Activated naive CD8-positive, alpha-beta T cell treated with anti-CD3 and anti-CD28 coated beads for 36 hours (primary cell): ENCODE measurements around the gene ZFP90. TPM values are rescaled to one million over a fixed set of nuclear protein-coding genes. Genes with fewer than 3 reads are reported as not detected.
"Not testable (repeated sequence)": the region's sequence is repeated elsewhere in the genome, so short reads cannot be mapped to it uniquely, and the experiment has no call there.

ENCODE experiments used
- DNase-seq: peaks from one replicate; pipeline ENCODE4 v3.0.0; 2021
- H3K27ac Mint-ChIP-seq: one replicate; pipeline ENCODE4 v1.8.0; 2022; ENCODE audit warnings: mild to moderate bottlenecking, moderate library complexity, mixed read lengths
- H3K27me3 Mint-ChIP-seq: one replicate; pipeline ENCODE4 v1.8.0; 2022; ENCODE audit warnings: mild to moderate bottlenecking, mixed read lengths
- H3K36me3 Mint-ChIP-seq: one replicate; pipeline ENCODE4 v1.8.0; 2021; ENCODE audit warnings: mild to moderate bottlenecking, mixed read lengths
- H3K4me1 Mint-ChIP-seq: one replicate; pipeline ENCODE4 v1.8.0; 2021; ENCODE audit warnings: mixed read lengths
- H3K4me3 Mint-ChIP-seq: one replicate; pipeline ENCODE4 v1.8.0; 2022; ENCODE audit warnings: mild to moderate bottlenecking, moderate library complexity, mixed read lengths
- H3K9me3 Mint-ChIP-seq: one replicate; pipeline ENCODE4 v1.8.0; 2022; ENCODE audit warnings: mixed read lengths
- total RNA-seq, 2 experiments: library from RNA; stranded (reverse); gene quantifications; one replicate each; pipeline ENCODE4 v1.2.3, GENCODE V29; 2021

The ZFP90 gene
- 10 to 100 TPM; 21.8 to 24.8 TPM for total RNA-seq

- peak; percentile 91 for DNase-seq
- H3K4me1 Mint-ChIP-seq: peaks cover 15% of the 10 kb centered on the region
- H3K27me3 Mint-ChIP-seq: no peaks in the 10 kb centered on the region
- H3K36me3 Mint-ChIP-seq: peaks cover 47% of the 10 kb centered on the region
- H3K9me3 Mint-ChIP-seq: no peaks in the 10 kb centered on the region
- H3K4me3 Mint-ChIP-seq: peak within 1 kb of the TSS; percentile 87
- peak within 1 kb of the TSS; percentile 100 for H3K27ac Mint-ChIP-seq
Observed at GRCh38 chr16:68538880-68539701, at the start of gene ZFP90. ZFP90 (plus strand) TSS chr16:68539291; CDS start chr16:68539793, 502 bp downstream.

- no peak for DNase-seq
- H3K27ac Mint-ChIP-seq: no peak overlapping the region
- H3K9me3 Mint-ChIP-seq: peaks cover 2% of the 10 kb centered on the region
- H3K36me3 Mint-ChIP-seq: no peaks in the 10 kb centered on the region
- H3K27me3 Mint-ChIP-seq: no peaks in the 10 kb centered on the region
- H3K4me3 Mint-ChIP-seq: no peak overlapping the region
- peaks cover 3% of the 10 kb centered on the region for H3K4me1 Mint-ChIP-seq
Observed at GRCh38 chr16:68490358-68490757, 48.7 kb upstream of the ZFP90 start.

- no peaks in the 10 kb centered on the region for H3K36me3 Mint-ChIP-seq
- no peak overlapping the region for H3K4me3 Mint-ChIP-seq
- no peak overlapping the region for H3K27ac Mint-ChIP-seq
- DNase-seq: no peak
- no peaks in the 10 kb centered on the region for H3K27me3 Mint-ChIP-seq
- H3K4me1 Mint-ChIP-seq: peaks cover 3% of the 10 kb centered on the region
- peaks cover 2% of the 10 kb centered on the region for H3K9me3 Mint-ChIP-seq
Observed at GRCh38 chr16:68490829-68491575, 48.1 kb upstream of the ZFP90 start.

GRCh38 chr16:68491576-68491950 is 47.5 kb upstream of the ZFP90 start:
- no peak for DNase-seq
- no peak overlapping the region for H3K4me3 Mint-ChIP-seq

GRCh38 chr16:68492151-68492542 is 46.9 kb upstream of the ZFP90 start:
- H3K4me3 Mint-ChIP-seq: no peak overlapping the region
- peaks cover 2% of the 10 kb centered on the region for H3K9me3 Mint-ChIP-seq
- H3K27me3 Mint-ChIP-seq: no peaks in the 10 kb centered on the region
- H3K4me1 Mint-ChIP-seq: no peaks in the 10 kb centered on the region
- H3K36me3 Mint-ChIP-seq: no peaks in the 10 kb centered on the region
- no peak for DNase-seq
- no peak overlapping the region for H3K27ac Mint-ChIP-seq

More at GRCh38 chr16:68491576-68491950, 47.5 kb upstream of the ZFP90 start:
- Mint-ChIP-seq H3K27me3 (no peaks in the 10 kb centered on the region), H3K4me1 (peaks cover 3% of the 10 kb centered on the region), H3K36me3 (no peaks in the 10 kb centered on the region), H3K9me3 (peaks cover 2% of the 10 kb centered on the region), H3K27ac (no peak overlapping the region)

- Mint-ChIP-seq H3K27me3 (no peaks in the 10 kb centered on the region), H3K27ac (no peak overlapping the region), H3K4me1 (no peaks in the 10 kb centered on the region), H3K9me3 (peaks cover 2% of the 10 kb centered on the region), H3K4me3 (no peak overlapping the region), H3K36me3 (no peaks in the 10 kb centered on the region)
- DNase-seq: no peak
Observed at GRCh38 chr16:68492543-68493411, 46.3 kb upstream of the ZFP90 start.

- H3K36me3 Mint-ChIP-seq: no peaks in the 10 kb centered on the region
- no peak overlapping the region for H3K4me3 Mint-ChIP-seq
- peaks cover 2% of the 10 kb centered on the region for H3K9me3 Mint-ChIP-seq
- DNase-seq: no peak
- H3K27ac Mint-ChIP-seq: no peak overlapping the region
- H3K4me1 Mint-ChIP-seq: no peaks in the 10 kb centered on the region
- H3K27me3 Mint-ChIP-seq: no peaks in the 10 kb centered on the region
Observed at GRCh38 chr16:68493412-68494070, 45.5 kb upstream of the ZFP90 start.

GRCh38 chr16:68494261-68494660 is 44.8 kb upstream of the ZFP90 start:
- not testable (repeated sequence) for DNase-seq, H3K4me1 Mint-ChIP-seq, H3K27ac Mint-ChIP-seq, H3K36me3 Mint-ChIP-seq, H3K27me3 Mint-ChIP-seq, H3K9me3 Mint-ChIP-seq, H3K4me3 Mint-ChIP-seq

GRCh38 chr16:68496689-68497088 is 42.4 kb upstream of the ZFP90 start:
- Mint-ChIP-seq H3K36me3 (no peaks in the 10 kb centered on the region), H3K4me3 (no peak overlapping the region), H3K27ac (no peak overlapping the region), H3K27me3 (no peaks in the 10 kb centered on the region), H3K4me1 (no peaks in the 10 kb centered on the region), H3K9me3 (peaks cover 2% of the 10 kb centered on the region)
- DNase-seq: no peak

- Mint-ChIP-seq H3K4me1 (no peaks in the 10 kb centered on the region), H3K36me3 (no peaks in the 10 kb centered on the region), H3K27ac (no peak overlapping the region), H3K9me3 (peaks cover 2% of the 10 kb centered on the region), H3K4me3 (no peak overlapping the region), H3K27me3 (no peaks in the 10 kb centered on the region)
- DNase-seq: no peak
Observed at GRCh38 chr16:68499006-68499405, 40.1 kb upstream of the ZFP90 start.

- Mint-ChIP-seq H3K36me3 (no peaks in the 10 kb centered on the region), H3K4me3 (no peak overlapping the region), H3K27ac (no peak overlapping the region), H3K27me3 (no peaks in the 10 kb centered on the region), H3K9me3 (no peaks in the 10 kb centered on the region), H3K4me1 (no peaks in the 10 kb centered on the region)
- no peak for DNase-seq
Observed at GRCh38 chr16:68503334-68503733, 35.8 kb upstream of the ZFP90 start.

- DNase-seq: no peak
- Mint-ChIP-seq H3K36me3 (no peaks in the 10 kb centered on the region), H3K9me3 (no peaks in the 10 kb centered on the region), H3K27me3 (peaks cover 6% of the 10 kb centered on the region), H3K4me1 (no peaks in the 10 kb centered on the region), H3K27ac (no peak overlapping the region), H3K4me3 (no peak overlapping the region)
Observed at GRCh38 chr16:68504066-68504465, 35.0 kb upstream of the ZFP90 start.

- no peak for DNase-seq
- H3K36me3 Mint-ChIP-seq: no peaks in the 10 kb centered on the region
- H3K27ac Mint-ChIP-seq: no peak overlapping the region
- no peak overlapping the region for H3K4me3 Mint-ChIP-seq
- no peaks in the 10 kb centered on the region for H3K9me3 Mint-ChIP-seq
- H3K27me3 Mint-ChIP-seq: peaks cover 16% of the 10 kb centered on the region
- H3K4me1 Mint-ChIP-seq: peaks cover 2% of the 10 kb centered on the region
Observed at GRCh38 chr16:68506331-68507053, 32.6 kb upstream of the ZFP90 start.

GRCh38 chr16:68508013-68508412 is 31.1 kb upstream of the ZFP90 start:
- Mint-ChIP-seq H3K9me3 (no peaks in the 10 kb centered on the region), H3K36me3 (no peaks in the 10 kb centered on the region), H3K27ac (no peak overlapping the region), H3K27me3 (peaks cover 16% of the 10 kb centered on the region), H3K4me1 (peaks cover 2% of the 10 kb centered on the region), H3K4me3 (no peak overlapping the region)
- no peak for DNase-seq
